NCI-H146 treated with DMSO at 0.1 percent for 48 hours (cell line): ENCODE results near the gene CDH13.

ENCODE experiments used
- DNase-seq: peaks from one replicate; lab custom pipeline; 2025; ENCODE audit not compliant: unreplicated experiment; lab: John Stamatoyannopoulos, UW

Gene CDH13

GRCh38 chr16:83586461-83587200 is 959.9 kb downstream of the CDH13 start:
- no peak for DNase-seq

- DNase-seq, result no peak
These were observed 960.4 kb downstream of the CDH13 start for GRCh38 chr16:83587201-83587600.

- DNase-seq, result no peak
These were observed 961.3 kb downstream of the CDH13 start for GRCh38 chr16:83588070-83588469.

- DNase-seq, result no peak
These were observed 962.8 kb downstream of the CDH13 start for GRCh38 chr16:83589576-83589975.

- no peak for DNase-seq
These were observed 966.0 kb downstream of the CDH13 start for GRCh38 chr16:83592778-83593177.

- DNase-seq, result no peak
These were observed 973.2 kb downstream of the CDH13 start for GRCh38 chr16:83599789-83600462.

GRCh38 chr16:83602761-83603722 is 976.3 kb downstream of the CDH13 start:
- DNase-seq, result no peak

- no peak for DNase-seq
These were observed 977.2 kb downstream of the CDH13 start for GRCh38 chr16:83603723-83604570.

- no peak for DNase-seq
These were observed 979.8 kb downstream of the CDH13 start for GRCh38 chr16:83606486-83607030.

- no peak for DNase-seq
These were observed 982.4 kb downstream of the CDH13 start for GRCh38 chr16:83609178-83609577.

- DNase-seq, result no peak
These were observed 988.6 kb downstream of the CDH13 start for GRCh38 chr16:83615141-83615952.

- no peak for DNase-seq
These were observed 989.2 kb downstream of the CDH13 start for GRCh38 chr16:83615953-83616350.

- DNase-seq, result no peak
These were observed 992.8 kb downstream of the CDH13 start for GRCh38 chr16:83619381-83620150.

GRCh38 chr16:83622010-83622409 is 995.2 kb downstream of the CDH13 start:
- no peak for DNase-seq

- DNase-seq, result no peak
These were observed 996.4 kb downstream of the CDH13 start for GRCh38 chr16:83623091-83623730.

GRCh38 chr16:83623892-83624291 is 997.1 kb downstream of the CDH13 start:
- DNase-seq, result no peak

GRCh38 chr16:83624429-83625120 is 997.8 kb downstream of the CDH13 start:
- DNase-seq, result no peak

- no peak for DNase-seq
These were observed 999.4 kb downstream of the CDH13 start for GRCh38 chr16:83626204-83626603.
